ENCODE results near the gene KIAA0825. TPM values are rescaled to one million over a fixed set of nuclear protein-coding genes. Genes with fewer than 3 reads are reported as not detected.

KIAA0825 gene
- total RNA-seq, 1 experiment from 2014 or later, result 1.6 TPM

DNA sequence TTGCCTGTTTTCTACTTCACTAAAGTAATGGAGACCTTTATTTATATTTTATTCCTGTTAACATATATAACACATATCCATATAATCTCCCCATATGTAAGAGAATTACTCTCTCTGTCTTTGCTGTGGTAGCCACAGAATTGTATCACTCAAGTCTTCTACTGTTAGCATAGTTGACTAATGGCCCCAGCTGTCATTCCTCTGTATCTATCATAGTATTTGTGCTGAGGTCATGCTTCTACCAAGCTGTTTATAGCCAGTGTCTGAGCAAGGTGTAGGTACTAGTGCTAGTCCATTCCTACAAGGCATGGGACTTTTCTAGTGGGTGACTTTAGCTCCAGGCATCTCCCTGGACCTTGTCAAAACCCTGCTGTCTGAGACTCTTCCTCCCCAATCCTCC lies 244.1 kb downstream of the KIAA0825 start:
- no peak overlapping the region for H3K27ac ChIP-seq (ENCODE audit: low read length)
- no peaks in the 10 kb centered on the region for H3K36me3 ChIP-seq (ENCODE audit: control insufficient read depth, insufficient read depth, low read length)
- in situ Hi-C loops (cut with HindIII; ENCODE audit: low pct_unique_long_range_greater_than_20kb, low sequenced_read_pairs) (no loop called here), intact Hi-C loops (cut with micrococcal nuclease; ENCODE audit: unreplicated experiment) (no loop called here)
- no peaks in the 10 kb centered on the region for H3K27me3 ChIP-seq (ENCODE audit: control insufficient read depth, insufficient read depth, low read length)
- ATAC-seq (no peak), DNase-seq (ENCODE audit: low read depth, low spot score) (no peak)
- CTCF ChIA-PET, result no interaction called here
- POLR2A ChIA-PET, result no interaction called here
- H3K4me1 ChIP-seq (ENCODE audit: control insufficient read depth, insufficient read depth, low read length), result no peaks in the 10 kb centered on the region
- H3K9me3 ChIP-seq (ENCODE audit: control insufficient read depth, insufficient read depth, low read depth, low read length), result no peaks in the 10 kb centered on the region
- no TSS peak for BruUV-seq (replicated peaks)
- no peak for TF ChIP-seq TCF7L2 (IDR thresholded peaks at IDR 0.05; ENCODE audit: low read depth, low read length)
- TF ChIP-seq, protein P1, sequence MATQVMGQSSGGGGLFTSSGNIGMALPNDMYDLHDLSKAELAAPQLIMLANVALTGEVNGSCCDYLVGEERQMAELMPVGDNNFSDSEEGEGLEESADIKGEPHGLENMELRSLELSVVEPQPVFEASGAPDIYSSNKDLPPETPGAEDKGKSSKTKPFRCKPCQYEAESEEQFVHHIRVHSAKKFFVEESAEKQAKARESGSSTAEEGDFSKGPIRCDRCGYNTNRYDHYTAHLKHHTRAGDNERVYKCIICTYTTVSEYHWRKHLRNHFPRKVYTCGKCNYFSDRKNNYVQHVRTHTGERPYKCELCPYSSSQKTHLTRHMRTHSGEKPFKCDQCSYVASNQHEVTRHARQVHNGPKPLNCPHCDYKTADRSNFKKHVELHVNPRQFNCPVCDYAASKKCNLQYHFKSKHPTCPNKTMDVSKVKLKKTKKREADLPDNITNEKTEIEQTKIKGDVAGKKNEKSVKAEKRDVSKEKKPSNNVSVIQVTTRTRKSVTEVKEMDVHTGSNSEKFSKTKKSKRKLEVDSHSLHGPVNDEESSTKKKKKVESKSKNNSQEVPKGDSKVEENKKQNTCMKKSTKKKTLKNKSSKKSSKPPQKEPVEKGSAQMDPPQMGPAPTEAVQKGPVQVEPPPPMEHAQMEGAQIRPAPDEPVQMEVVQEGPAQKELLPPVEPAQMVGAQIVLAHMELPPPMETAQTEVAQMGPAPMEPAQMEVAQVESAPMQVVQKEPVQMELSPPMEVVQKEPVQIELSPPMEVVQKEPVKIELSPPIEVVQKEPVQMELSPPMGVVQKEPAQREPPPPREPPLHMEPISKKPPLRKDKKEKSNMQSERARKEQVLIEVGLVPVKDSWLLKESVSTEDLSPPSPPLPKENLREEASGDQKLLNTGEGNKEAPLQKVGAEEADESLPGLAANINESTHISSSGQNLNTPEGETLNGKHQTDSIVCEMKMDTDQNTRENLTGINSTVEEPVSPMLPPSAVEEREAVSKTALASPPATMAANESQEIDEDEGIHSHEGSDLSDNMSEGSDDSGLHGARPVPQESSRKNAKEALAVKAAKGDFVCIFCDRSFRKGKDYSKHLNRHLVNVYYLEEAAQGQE (IDR thresholded peaks at IDR 0.05; ENCODE audit: insufficient read depth in 1 of 2, low read depth in 2 of 2, low read length in 1 of 2), result no peak
- TF ChIP-seq POLR2AphosphoS5 (IDR thresholded peaks at IDR 0.05; ENCODE audit: low read depth, low read length), result no peak
- TF ChIP-seq, protein P2, sequence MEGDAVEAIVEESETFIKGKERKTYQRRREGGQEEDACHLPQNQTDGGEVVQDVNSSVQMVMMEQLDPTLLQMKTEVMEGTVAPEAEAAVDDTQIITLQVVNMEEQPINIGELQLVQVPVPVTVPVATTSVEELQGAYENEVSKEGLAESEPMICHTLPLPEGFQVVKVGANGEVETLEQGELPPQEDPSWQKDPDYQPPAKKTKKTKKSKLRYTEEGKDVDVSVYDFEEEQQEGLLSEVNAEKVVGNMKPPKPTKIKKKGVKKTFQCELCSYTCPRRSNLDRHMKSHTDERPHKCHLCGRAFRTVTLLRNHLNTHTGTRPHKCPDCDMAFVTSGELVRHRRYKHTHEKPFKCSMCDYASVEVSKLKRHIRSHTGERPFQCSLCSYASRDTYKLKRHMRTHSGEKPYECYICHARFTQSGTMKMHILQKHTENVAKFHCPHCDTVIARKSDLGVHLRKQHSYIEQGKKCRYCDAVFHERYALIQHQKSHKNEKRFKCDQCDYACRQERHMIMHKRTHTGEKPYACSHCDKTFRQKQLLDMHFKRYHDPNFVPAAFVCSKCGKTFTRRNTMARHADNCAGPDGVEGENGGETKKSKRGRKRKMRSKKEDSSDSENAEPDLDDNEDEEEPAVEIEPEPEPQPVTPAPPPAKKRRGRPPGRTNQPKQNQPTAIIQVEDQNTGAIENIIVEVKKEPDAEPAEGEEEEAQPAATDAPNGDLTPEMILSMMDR (IDR thresholded peaks at IDR 0.05), result no peak
- no peak for TF ChIP-seq SIN3A (IDR thresholded peaks at IDR 0.05; ENCODE audit: borderline replicate concordance, insufficient read depth, low read depth, low read length)
- H3K4me3 ChIP-seq (ENCODE audit: low read depth in 2 of 2, low read length in 2 of 2), result no peak overlapping the region

DNA sequence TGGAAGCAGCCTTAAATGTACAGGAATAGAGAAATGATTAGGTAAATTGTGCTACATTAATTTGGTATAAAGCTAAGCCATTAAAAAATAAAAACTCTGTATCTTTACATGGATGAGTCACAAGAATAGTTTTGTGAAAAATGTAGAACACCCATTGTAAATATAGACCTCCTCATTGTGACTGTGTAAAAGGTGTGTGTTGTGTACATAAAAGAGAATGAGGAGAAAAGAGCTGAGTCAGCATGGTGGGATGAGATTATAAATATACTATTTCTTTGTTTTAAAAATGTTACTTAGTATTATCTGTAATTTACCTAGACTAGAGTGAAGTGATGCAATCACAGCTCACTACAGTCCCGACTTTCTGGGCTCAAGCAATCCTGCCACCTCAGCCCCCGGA lies 250.5 kb downstream of the KIAA0825 start:
- Histone ChIP-seq H3K27ac (ENCODE audit: low read length) (no peak overlapping the region), H3K27me3 (ENCODE audit: control insufficient read depth, insufficient read depth, low read length) (peaks cover under 1% of the 10 kb centered on the region; the same call in 1 of the 2 replicates), H3K36me3 (ENCODE audit: control insufficient read depth, insufficient read depth, low read length) (no peaks in the 10 kb centered on the region), H3K4me1 (ENCODE audit: control insufficient read depth, insufficient read depth, low read length) (no peaks in the 10 kb centered on the region), H3K4me3 (ENCODE audit: low read depth in 2 of 2, low read length in 2 of 2) (no peak overlapping the region), H3K9me3 (ENCODE audit: control insufficient read depth, insufficient read depth, low read depth, low read length) (no peaks in the 10 kb centered on the region)
- CTCF ChIA-PET, result no interaction called here
- ATAC-seq (no peak), DNase-seq (ENCODE audit: low read depth, low spot score) (no peak)
- no TSS peak for BruUV-seq (replicated peaks)
- POLR2A ChIA-PET, result no interaction called here
- in situ Hi-C loops (cut with HindIII; ENCODE audit: low pct_unique_long_range_greater_than_20kb, low sequenced_read_pairs), result no loop called here
- intact Hi-C loops (cut with micrococcal nuclease; ENCODE audit: unreplicated experiment), result no loop called here
- TF ChIP-seq SIN3A (IDR thresholded peaks at IDR 0.05; ENCODE audit: borderline replicate concordance, insufficient read depth, low read depth, low read length), result no peak
- TF ChIP-seq, protein P2 (IDR thresholded peaks at IDR 0.05), result no peak
- no peak for TF ChIP-seq POLR2AphosphoS5 (IDR thresholded peaks at IDR 0.05; ENCODE audit: low read depth, low read length)
- TF ChIP-seq, protein P1 (IDR thresholded peaks at IDR 0.05; ENCODE audit: insufficient read depth in 1 of 2, low read depth in 2 of 2, low read length in 1 of 2), result no peak
- no peak for TF ChIP-seq TCF7L2 (IDR thresholded peaks at IDR 0.05; ENCODE audit: low read depth, low read length)

Data from Panc1 (cell line).